GM19452 (cell line): Measurements from ENCODE around the gene DUSP1.

Source experiments
- ATAC-seq: cut with Tn5 transposase; IDR thresholded peaks from one replicate; pipeline ENCODE4 v1.9.1; 2021; ENCODE audit not compliant: unreplicated experiment

The DUSP1 gene

DNA sequence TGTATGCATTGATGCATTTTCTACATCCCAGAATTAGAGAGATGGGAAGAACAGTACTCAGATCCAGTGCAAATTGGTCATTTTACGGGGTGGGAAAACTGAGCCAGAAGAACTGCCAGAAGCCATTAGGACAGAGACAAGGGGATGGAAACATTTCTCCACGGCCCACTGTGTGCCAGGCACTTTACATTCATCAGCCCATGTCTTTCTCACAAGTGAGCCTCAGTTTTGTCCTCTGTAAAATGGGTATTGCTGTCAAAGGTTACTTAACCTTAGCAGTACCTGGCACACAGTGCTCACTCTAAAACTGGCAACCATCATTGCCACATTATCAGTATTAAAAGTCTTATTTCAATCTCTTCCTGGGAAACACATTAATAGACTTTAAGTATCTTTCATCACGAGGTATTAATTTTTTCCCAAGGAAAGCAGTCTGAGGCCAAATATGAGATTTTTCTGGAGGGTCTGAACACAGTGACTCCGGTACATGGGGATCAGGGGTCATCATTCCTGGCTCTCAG, 5.2 kb downstream of the DUSP1 start:
- ATAC-seq: no peak

DNA sequence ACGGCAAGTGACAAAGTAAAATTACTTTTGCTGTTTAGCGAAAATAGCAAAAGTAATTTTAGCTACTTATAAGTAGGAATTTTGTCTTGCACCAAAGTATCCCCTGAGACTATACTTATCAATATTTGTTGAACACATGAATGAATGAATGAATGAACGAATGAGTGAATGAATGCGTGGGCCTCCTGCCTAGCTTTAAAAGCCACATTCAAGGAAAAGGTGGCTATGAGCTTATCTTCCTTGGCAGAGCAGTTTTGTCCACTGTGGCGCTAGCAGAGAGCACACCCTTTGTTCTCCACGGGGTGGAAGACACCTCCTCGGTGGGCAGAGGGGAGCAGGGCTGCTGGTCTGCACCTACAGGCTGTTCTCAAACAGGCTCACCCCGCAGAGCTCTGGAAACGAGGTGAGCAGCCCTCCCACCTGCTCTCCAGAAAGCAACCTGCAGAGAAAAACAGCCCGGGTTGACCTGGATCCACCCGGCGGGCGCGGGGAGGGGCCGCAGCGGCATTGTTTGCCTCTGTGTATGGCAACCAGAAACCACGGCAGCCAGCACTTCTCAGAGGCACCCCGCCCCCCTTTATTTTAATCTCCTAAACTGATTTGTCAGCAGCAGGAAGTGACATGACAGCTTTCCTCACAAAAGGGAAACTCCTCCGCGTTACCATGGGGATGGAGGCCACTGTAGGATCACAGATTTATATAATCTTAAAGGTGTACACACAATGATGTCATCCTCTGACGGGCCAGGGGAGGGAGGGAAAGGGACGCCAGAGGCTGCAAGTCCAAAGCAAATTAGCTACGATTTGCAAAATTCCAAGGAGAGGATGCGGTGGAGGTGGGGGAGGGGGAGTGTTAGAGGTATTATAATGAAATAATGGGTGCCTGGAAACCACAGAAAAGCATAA, 5.9 kb downstream of the DUSP1 start:
- peak; percentile 83 for ATAC-seq

DNA sequence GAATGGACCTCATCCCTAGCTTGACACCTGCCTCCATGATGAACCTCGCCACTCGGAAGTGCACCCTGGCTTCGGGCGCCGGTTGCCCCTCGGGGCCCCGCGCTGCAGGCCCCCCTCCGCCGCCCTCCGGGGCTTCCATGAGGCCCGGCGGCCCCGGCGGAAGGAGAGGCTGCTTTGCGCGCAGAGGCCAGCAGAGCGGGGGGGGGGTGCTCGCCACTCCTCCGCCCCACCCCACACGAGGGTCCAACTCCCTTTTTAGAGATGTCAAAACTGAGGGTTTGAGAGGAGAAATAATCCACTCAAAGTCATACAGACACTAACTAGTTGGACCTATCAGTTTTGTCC, 7.9 kb downstream of the DUSP1 start:
- no peak for ATAC-seq

DNA sequence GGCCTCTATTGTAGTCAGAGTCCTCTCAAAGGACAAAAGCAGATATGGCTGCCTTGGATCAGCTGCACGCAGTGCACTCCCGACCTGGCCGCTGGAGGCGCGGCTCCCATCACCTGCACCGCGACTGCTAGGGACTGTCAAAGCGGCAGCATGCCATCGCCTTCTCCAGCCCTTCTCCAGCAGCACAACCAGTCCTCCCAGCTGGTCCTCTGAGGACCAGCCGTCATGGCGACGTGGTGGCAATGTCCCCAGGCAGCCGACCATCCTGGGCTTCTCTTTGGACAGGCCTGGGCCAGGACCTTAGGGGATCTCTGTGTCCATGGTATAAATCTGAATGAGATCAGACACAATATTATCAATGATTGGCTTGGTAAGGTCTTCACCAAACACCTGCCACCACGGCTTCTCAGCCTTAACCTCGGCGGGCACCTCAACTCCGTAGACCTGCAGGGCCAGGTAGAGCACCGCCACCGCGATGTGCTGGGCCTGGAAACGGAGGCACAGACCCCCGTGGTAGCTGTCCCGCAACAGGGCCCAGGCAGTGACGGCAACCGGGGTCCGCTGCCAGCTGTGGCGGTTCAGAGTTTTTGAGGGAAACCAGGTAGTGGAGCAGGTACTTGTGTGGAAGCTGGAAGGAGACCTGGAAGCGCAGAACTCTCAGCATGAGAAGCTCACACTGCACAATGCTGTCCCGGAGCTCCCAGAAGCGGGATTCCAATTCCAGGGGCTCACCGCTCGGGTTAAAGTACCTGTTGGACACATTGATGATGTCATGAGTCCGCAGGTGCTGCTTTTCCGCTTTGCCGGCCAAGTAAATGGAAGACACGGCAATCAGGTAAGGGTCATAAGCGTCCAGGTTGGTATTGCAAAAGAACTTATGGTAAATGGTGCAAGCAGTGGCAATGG, 8.5 kb downstream of the DUSP1 start:
- ATAC-seq: no peak

DNA sequence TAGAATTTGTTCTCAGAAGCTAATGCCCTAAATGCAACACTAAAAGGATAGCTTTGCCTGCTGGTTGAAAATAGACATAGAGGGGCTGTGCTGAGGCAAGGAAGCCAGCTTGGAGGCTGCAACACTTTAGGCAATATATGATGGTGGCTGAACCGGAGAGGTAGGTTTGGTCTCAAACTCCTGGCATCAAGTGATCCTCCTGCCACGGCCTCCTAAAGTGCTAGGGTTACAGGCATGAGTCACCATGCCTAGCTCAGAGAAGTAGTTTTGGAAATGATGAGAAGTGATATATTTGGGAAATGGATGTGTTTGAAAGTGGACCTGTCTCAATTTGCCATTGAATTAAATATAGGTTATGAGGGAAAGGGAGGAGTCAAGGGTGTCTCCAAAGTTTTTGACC, 10.0 kb downstream of the DUSP1 start:
- no peak for ATAC-seq

DNA sequence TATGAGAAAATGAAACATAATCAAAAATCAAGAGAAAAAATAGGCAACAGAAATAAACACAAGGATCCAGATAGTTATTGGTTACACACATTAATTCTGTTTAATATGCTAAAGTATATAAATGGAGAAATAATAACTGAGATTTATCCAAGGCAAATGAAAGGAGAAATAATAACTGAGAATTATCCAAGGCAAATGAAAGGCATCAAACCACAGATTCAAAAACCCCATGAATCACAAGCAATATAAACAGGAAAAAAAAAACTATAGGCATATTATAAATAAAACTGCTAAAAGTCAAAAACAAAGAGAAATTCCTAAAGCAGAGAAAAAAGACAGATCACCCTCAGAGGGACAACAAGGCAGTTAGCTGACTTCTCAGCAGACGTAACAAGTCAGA, 10.9 kb downstream of the DUSP1 start:
- no peak for ATAC-seq

DNA sequence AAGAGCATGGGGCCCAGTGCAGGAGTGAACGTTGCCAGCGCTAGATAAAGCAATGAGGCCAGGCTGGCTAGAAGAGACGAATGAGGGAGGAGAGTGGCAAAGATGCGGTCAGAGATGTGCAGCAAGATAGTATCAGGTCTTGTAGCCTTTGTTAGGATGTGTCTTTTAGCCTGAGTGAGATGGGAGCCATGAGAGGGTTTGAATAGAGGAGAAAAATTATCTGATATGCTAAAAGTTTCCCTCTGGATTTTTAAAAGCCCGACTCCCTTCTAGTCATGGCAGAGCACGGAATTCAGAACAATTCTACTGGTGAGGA, 12.2 kb downstream of the DUSP1 start:
- no peak for ATAC-seq

DNA sequence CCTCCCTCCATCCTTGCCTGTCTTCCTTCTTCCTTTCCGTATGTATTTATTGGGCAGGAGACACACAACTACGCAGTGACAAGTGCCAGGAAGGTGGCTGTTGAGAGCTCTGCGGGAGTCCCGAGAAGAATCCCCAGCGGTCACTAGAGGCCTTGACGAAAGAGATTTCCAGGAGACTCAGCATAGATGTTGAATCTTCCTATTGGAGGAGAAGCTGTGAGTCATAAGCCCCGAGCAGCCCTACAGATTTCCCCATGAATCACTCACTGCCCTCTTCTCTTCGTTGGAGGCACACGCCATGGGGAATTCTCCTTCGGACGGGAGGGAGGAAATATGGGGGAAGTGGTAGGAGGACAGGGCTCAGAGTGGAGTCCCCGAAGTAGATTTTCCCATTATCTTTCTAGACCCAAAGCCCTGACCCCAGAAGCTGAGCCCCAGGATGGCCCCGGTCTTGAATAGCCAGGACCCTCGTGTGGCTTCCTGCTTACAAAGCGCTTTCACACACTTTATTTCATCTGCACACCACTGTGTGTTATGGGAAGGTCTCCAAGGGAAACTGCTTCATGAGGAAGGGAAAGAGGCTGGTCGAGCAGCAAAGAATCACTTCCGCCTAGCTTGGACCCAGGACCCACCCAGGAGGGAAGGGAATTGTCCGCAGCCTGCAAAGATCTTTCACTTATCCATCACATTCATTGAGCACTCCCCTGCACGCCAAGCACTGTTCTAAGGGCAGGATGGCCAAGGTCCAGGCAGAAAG, 12.7 kb downstream of the DUSP1 start:
- no peak for ATAC-seq

DNA sequence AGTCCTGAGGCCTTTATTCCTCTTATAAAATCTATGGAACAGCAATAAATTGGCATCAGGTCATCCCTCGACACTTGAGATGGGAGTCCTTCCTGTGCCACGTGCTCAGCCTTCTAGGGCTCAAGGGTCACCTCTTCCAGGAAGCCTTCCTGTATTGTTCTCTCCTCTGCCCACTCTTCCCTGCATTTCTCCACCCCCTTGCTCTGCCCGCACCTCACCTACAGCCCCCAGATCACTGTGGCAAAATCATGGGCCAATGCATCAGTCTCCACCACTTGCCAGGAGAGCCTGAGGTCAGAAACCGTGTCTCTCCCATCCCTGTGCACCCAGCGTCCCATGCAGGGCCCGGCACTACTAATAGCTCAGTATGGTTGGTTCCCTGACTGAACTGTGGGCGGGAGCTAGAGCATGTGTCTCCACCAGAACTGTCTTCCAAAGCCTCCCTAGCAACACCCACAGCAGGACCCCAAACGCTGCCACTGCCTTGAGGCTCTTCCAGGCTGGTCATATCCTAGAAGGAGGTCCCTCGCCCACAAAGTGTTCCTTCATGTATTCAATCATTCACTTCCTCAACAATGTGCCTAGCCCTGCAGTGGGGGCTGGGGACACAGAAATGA, 13.5 kb downstream of the DUSP1 start:
- ATAC-seq: no peak

DNA sequence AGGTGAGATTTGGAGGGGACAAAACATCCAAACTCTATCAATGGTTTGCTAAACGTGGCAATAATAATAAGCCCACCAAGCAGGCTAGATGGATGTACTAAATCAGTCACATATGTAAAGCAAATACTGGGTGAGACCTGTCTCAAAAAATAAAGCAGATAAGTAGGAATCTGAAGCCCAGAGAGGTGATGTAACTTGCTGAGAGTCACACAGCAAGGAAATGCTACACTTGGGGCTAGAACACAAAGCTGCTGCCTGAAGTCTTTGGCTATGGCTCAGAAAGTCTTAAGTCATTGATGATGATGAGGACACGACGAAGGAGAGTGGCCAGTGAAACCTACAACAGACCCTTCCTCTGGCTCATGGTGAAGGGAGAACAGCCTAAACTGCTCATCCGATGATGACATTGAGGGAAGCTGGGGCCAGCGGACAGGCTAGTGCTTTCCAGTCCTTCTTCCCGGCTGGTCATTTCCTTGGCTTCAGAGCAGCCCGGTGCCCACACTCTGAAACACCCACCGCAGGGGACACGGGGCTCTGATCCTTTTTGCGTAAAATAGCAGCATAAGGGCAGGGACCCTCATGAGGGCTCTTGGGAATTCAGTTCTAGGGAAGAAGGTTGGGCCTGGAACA, 14.1 kb downstream of the DUSP1 start:
- no peak for ATAC-seq

DNA sequence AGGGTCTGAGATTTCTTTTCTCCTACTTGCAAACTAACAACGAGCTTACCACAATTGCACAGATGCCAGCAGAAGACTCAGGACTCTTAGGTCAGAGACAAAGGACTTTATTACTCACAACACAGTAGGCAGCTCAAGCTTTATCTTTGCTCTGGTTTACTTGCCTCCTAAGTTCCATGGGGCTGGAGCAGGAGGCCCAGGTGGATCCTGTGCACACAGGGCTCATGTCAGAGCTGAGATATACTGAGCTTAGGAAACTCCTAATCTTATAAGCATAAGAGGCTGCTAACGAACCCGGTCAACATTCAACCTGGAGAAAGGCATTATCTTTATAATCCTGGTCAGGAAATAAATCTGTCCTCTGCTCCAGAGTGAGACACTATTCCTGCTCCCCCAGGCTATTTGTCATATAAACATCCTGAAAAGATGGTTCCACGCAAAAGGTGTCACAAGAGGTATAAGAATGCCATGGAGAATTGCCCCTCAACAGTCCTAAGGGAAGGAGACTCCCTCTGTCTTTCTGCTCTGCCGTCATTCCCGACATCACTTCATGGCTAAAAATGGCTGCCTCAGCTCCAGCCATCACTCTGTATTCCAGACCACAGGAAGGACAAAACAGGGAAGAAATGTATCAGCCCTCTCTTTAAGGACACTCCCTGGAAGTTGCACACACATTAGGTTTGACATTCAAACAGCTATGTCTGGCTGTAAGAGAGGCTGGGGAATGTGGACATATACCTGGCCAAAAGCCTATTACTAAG, 16.2 kb downstream of the DUSP1 start:
- ATAC-seq: no peak

DNA sequence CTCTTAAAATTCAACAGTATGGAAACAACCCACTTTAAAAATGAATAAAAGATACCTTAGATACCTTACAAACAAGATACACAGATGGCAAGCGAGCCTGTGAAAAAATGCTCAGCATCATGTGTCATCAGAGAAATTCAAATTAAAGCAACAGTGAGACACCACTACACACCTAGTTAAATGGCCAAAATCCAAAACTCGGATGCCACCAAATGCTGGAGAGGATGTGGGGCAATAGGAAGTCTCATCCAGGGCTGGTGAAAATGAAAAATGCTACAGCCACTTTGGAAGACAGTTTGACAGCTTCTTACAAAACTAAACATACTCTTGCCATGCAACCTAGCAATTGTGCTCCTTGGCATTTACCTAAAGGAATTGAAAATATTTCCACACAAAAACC, 17.9 kb downstream of the DUSP1 start:
- ATAC-seq: no peak

DNA sequence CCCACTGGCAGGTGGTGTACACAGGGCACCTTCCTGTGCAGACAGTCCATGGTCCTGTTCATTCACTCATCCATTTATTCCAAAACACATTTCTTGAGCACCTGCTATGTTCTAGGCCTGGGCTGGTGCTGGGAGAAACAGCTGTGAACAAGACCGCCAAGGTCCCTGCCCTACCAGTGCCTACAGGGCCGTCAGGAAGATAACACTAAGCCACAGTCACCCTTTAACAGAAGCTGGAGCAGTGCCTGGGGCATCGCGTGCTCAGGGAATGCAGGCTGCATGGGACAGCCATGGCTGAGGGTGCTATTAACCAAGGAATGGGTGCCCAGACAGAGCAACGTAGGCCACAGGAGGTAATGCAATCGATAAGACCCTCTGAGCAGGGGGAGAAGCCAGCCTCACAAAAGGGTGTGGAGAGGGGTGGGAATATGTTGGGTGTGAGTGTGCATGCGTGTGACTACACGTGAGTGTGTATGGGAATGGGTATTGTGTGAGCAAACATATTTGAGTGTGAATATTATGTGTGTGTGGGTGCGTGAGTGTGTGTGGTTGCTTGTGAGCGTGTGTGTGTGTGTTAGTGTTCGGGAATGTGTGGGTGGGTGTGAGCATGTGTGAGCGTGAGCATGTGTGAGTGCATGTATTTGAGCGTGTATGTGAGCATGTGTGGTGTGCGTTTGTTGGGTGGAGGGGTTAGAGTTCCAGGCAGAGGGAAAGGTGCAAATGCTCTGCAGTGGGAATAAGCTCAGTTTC, 19.1 kb downstream of the DUSP1 start:
- no peak for ATAC-seq

DNA sequence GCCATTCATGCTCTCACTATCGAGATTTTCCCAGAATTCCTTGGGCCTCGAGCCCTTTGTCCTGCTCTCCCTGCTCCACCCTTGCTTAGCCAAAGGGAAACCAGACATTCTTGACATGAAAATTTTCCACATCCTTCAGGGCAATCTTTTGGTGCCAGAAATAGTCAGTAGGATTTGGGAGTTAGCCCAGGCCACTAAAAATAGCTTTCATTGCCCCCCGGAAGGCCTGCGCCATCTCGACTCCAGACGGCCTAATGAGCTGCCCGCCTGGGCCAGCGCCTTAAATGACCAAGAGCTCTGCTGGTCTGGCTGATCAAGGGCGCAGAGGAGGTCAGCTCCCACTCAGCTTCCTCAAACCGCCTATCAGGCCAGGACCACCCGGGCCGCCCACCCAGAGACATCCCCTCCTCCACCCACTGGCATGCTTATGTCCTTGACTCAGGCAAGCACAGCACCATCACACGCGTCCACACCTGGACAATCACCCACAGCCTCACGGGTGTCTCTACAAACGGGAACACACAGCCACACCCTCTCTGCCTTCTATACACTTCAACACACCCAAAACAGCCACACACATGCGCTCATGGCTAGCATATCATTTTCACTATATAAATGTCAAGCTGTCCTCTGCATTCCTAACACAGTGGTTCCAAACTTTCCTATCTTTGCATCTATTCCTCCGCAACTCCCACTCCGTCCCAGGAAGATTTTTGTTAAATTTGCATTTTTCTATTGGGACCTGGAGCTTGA, 20.9 kb downstream of the DUSP1 start:
- ATAC-seq: no peak

DNA sequence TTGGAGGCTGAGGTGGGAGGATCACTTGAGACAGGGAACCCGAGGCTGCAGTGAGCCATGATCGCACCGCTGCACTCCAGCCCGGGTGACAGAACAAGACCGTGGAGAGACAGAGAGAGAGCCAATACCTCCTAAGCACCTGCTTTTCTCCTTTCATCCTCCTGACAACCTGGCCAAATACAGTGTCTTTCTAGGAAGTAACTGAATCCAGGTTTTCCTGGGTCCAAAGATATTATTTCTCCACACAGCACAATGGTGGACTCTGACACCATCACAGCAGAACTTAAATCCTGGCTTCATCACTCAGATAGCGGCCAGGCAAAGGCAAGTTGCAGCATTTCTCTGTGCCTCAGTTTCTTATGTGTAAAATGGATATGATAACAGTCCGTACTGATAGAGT, 21.9 kb downstream of the DUSP1 start:
- ATAC-seq: no peak

DNA sequence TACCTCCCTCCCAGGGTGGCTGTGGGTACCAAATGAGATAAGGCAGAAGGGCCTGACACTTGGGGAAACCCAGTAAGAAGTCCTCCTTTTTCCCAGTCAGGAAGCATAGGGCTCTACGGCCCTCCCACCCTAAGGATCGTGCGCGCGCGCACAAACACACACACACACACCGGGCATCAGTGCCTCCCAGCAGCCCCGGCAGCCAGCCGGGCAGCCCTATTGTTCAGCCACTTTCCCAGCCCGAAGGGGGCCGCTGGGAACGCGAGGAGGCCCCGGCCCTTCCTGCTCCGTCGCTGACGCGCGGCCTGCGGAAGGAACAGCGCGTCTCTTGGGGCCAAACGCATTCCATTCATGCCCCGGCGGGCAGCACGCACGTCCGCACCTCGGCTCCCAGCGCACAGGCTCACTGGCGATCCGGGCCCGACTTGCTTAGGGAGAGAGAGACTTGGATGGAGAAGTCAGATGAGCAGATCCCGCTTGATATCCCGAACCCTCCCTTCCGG, 22.6 kb downstream of the DUSP1 start:
- no peak for ATAC-seq

DNA sequence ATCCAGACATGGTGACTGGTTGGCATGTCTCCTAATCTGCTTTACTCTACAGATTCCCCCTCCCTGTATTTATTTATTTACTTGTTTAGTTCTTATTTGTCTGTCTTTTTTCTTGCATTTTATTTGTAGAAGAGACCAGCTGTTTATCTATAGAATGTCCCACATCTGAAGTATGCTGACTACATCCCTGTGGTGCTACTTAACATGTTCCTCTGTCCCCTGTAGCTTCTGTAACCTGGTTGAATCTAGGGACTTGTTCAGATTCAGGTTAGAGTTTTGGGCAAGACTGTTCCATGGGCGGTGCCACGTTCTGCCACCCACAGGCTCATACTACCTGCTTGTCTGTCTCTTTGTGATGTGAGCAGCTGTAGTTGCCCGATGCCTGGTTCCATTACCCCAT, 23.5 kb downstream of the DUSP1 start:
- ATAC-seq: no peak

DNA sequence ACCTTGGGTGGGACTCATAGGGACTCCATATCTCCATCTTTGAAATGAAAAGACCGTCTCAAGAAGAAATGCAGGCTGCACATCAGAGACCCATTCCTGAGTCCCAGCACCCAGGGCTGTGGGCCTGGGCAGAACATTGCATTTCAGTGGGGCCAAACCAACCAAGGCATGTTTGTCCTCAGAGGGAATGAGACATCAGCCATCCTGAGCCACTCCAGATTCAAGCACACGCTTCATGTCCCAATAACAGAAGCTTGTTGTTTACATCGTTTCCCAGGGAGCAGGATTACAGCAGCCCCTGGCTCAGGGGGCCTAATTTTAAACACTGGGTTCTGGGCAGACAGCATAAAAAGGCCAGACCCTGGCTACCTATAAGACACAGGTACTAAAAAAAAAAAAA, 24.3 kb downstream of the DUSP1 start:
- ATAC-seq: no peak
